ENCODE data around the gene KSR1. TPM values are rescaled to one million over a fixed set of nuclear protein-coding genes. Genes with fewer than 3 reads are reported as not detected.
"Not testable (repeated sequence)": the region's sequence is repeated elsewhere in the genome, so short reads cannot be mapped to it uniquely, and the experiment has no call there.

The KSR1 gene
- total and polyA plus RNA-seq, 2 donors (not counting 1 experiment from before 2014, with no cell fraction given) = 5.3 to 10.1 TPM

- no peak for DNase-seq (ENCODE audit: low read depth in 2 of 2)
- Histone ChIP-seq H4K20me1 (ENCODE audit: control insufficient read depth, extremely low read depth, insufficient read depth, low read length) (no peaks in the 10 kb centered on the region), H3K36me3 (ENCODE audit: control insufficient read depth, insufficient read depth, low read length) (no peaks in the 10 kb centered on the region), H3K4me3 (replicated peaks in 1 of 4; ENCODE audit: control extremely low read depth in 1 of 4, insufficient read depth in 1 of 4, low read depth in 3 of 4, low read length in 4 of 4) (no peak overlapping the region), H3K27ac (ENCODE audit: insufficient read depth, low read length) (no peak overlapping the region), H3K9ac (ENCODE audit: insufficient read depth, low read length) (no peak overlapping the region), H3K27me3 (ENCODE audit: control insufficient read depth, insufficient read depth, low read length) (no peaks in the 10 kb centered on the region), H2AFZ (ENCODE audit: low read length) (no peak overlapping the region), H3K79me2 (ENCODE audit: control insufficient read depth, insufficient read depth, low read length) (no peaks in the 10 kb centered on the region), H3K9me3 (ENCODE audit: control insufficient read depth, insufficient read depth, low read depth, low read length) (no peaks in the 10 kb centered on the region), H3K4me1 (ENCODE audit: control insufficient read depth, extremely low read depth, insufficient read depth, low read length) (peaks cover 7% of the 10 kb centered on the region), H3K4me2 (ENCODE audit: extremely low read depth, insufficient read depth, low read length) (no peak overlapping the region)
- TF ChIP-seq CTCF (conservative IDR thresholded peaks at IDR 0.05 in 1 of 2, IDR thresholded peaks at IDR 0.05 in 1 of 2; ENCODE audit: low read depth in 1 of 2, low read length in 2 of 2) (no peak), EZH2 (IDR thresholded peaks at IDR 0.05; ENCODE audit: low read length, missing control alignments) (no peak)
These were observed 175.1 kb downstream of the KSR1 start for GRCh38 chr17:27631411-27631760.

GRCh38 chr17:27631897-27632725 is 175.9 kb downstream of the KSR1 start:
- no peaks in the 10 kb centered on the region for H3K79me2 ChIP-seq (ENCODE audit: control insufficient read depth, insufficient read depth, low read length)
- no peaks in the 10 kb centered on the region for H3K36me3 ChIP-seq (ENCODE audit: control insufficient read depth, insufficient read depth, low read length)
- no peak for TF ChIP-seq EZH2 (IDR thresholded peaks at IDR 0.05; ENCODE audit: low read length, missing control alignments)
- no peak for TF ChIP-seq CTCF (conservative IDR thresholded peaks at IDR 0.05 in 1 of 2, IDR thresholded peaks at IDR 0.05 in 1 of 2; ENCODE audit: low read depth in 1 of 2, low read length in 2 of 2)
- H3K9ac ChIP-seq (ENCODE audit: insufficient read depth, low read length) = no peak overlapping the region
- H3K9me3 ChIP-seq (ENCODE audit: control insufficient read depth, insufficient read depth, low read depth, low read length) = no peaks in the 10 kb centered on the region
- peaks cover 7% of the 10 kb centered on the region for H3K4me1 ChIP-seq (ENCODE audit: control insufficient read depth, extremely low read depth, insufficient read depth, low read length)
- H3K4me2 ChIP-seq (ENCODE audit: extremely low read depth, insufficient read depth, low read length) = no peak overlapping the region
- H3K27ac ChIP-seq (ENCODE audit: insufficient read depth, low read length) = no peak overlapping the region
- no peak for DNase-seq (ENCODE audit: low read depth in 2 of 2)
- H3K4me3 ChIP-seq (replicated peaks in 1 of 4; ENCODE audit: control extremely low read depth in 1 of 4, insufficient read depth in 1 of 4, low read depth in 3 of 4, low read length in 4 of 4) = no peak overlapping the region
- H2AFZ ChIP-seq (ENCODE audit: low read length) = no peak overlapping the region
- H3K27me3 ChIP-seq (ENCODE audit: control insufficient read depth, insufficient read depth, low read length) = no peaks in the 10 kb centered on the region
- H4K20me1 ChIP-seq (ENCODE audit: control insufficient read depth, extremely low read depth, insufficient read depth, low read length) = no peaks in the 10 kb centered on the region

- H3K36me3 ChIP-seq (ENCODE audit: control insufficient read depth, insufficient read depth, low read length); H3K4me2 ChIP-seq (ENCODE audit: extremely low read depth, insufficient read depth, low read length); H3K9ac ChIP-seq (ENCODE audit: insufficient read depth, low read length); H4K20me1 ChIP-seq (ENCODE audit: control insufficient read depth, extremely low read depth, insufficient read depth, low read length); H3K4me3 ChIP-seq (replicated peaks in 1 of 4; ENCODE audit: control extremely low read depth in 1 of 4, insufficient read depth in 1 of 4, low read depth in 3 of 4, low read length in 4 of 4); H3K9me3 ChIP-seq (ENCODE audit: control insufficient read depth, insufficient read depth, low read depth, low read length); H3K27ac ChIP-seq (ENCODE audit: insufficient read depth, low read length); H3K79me2 ChIP-seq (ENCODE audit: control insufficient read depth, insufficient read depth, low read length); H3K4me1 ChIP-seq (ENCODE audit: control insufficient read depth, extremely low read depth, insufficient read depth, low read length); H2AFZ ChIP-seq (ENCODE audit: low read length); H3K27me3 ChIP-seq (ENCODE audit: control insufficient read depth, insufficient read depth, low read length): not testable (repeated sequence)
- DNase-seq (ENCODE audit: low read depth in 2 of 2) = peak; percentile 61 to 69
These were observed 176.5 kb downstream of the KSR1 start for GRCh38 chr17:27632766-27633165.
